Colon (tissue), 2 donors: ENCODE data around the gene CDH20.

Experiments used
- FAIRE-seq: peaks from 2 replicates; lab custom pipeline; 2012; peaks lifted over from hg19 to GRCh38; lab: Jason Lieb, UNC
- donor health status: control.
- donor health status: control.

CDH20 gene

DNA sequence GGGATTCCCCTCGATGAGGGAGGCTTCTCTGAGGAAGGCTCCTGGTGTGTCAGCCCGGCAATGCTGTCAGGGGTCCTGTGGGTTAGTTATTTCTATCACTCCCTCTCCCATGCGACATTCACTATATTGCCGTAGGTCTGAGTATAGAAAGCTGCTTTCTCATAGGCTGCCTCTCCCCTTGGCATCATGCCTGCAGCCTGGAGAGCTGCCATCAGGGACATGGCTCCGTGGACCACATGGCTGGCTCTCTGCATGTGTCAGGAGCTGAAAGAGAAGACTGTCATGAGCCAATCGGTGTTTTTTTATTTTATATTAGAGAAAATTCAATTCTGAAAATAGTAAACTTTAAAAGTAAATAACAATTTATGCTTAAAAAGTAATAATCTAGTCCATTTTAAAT, 198.0 kb downstream of the CDH20 start:
- no peak for FAIRE-seq

DNA sequence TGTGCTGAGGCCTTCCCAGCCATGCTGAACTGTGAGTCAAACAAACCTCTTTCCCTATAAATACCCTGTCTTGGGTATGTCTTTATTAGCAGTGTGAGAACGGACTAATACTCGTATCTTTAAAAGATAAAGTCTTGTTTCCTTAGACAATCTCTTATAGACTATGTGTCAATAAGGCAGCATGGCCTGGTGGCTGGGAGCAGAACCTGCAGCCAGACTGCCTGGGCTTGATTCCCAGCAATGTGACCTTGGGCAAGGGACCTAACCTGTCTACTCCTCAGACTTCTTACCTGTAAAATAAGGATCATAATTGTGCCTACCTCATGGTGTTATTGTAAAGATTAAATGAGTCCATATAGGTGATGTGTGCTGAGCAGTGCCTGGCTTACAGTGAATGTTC, 198.7 kb downstream of the CDH20 start:
- no peak for FAIRE-seq

DNA sequence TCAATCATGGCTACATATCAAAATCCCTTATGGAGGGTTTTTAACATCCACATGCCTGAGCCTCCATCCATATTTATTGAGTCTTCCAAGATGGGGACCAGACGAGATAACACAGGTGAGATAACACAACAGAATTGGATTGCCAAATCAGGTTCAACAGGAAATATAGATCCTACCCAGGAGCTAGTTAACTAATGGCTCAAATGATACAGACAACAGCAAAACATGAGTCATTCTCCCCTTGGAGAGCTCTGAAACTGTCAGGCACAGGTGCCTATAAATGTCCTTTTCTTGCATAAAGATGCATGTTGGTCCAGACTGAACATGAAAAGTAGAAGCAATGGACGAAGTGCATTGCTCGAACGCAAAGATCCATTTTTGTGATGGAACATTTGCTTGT, 202.2 kb downstream of the CDH20 start:
- FAIRE-seq, result no peak

DNA sequence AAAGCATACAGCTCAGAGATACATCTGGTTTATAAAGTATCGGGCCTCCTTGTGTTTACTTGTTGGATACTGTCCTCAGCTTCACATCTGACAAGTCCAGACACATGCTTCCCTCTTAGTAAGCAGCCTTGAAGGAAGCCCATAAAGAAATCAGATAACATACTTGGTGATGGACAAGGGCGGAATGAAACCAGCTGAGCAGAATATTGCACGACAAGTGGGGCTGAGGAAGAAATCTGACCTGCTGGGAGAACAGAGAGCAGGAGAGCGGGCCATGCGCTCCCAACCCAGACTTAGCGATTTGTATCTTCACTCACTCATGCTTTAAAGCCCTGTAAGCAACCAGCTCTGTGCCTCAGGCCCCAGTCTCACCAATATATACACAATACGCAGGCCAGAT, 208.4 kb downstream of the CDH20 start:
- no peak for FAIRE-seq

DNA sequence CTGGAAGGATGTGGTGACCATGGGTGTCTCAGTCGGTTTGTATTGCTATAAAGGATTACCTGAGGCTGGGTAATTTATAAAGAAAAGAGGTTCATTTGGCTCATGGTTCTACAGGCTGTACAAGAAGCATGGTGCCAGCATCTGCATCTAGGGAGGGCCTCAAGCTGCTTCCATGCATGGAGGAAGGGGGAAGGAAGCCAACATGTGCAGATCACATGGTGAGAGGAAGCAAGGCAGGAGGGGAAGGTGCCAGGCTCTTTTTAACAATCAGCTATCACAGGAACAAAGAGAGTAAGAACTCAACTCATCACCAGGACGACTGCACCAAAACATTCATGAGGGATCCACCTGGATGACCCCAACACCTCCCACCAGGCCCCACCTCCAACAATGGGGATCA, 209.4 kb downstream of the CDH20 start:
- FAIRE-seq, result no peak

DNA sequence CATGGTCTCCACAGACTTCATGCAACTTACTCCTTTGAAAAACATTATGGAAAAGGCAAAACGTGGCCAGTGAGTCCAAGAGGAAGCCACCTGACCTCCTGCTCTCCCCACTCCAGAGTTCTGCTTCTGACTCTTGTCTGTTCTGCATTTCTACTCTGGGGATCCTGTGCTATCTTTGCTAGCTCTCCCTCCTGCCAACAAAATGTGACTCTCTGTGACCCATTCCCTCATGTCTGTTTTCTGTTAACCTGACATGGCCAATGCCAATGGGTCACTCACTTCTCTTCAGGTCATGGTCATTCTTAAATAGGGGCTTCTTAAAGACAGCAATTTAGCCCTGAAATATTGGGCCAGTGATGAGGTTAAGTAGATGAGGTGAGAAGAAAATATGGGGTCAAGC, 210.3 kb downstream of the CDH20 start:
- no peak for FAIRE-seq

DNA sequence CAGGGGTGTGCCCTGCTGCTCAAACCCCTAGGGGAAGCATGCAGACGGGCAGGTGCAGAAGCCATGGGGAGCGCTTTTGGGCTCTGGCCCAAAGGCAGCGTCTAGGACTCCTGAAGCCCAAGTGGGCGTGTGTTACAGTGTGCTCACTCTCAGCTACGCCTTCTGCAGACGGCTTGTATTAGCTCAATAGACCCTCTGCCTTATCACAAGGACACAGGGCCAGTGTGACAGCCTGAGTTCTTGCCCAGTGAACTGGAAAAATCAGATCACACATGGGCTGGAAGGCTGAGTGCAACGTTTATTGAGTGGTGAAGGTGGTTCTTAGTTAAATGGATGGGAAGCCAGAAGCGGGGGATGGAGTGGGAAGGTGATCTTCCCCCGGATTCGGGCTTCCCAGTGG, 210.9 kb downstream of the CDH20 start:
- no peak for FAIRE-seq

DNA sequence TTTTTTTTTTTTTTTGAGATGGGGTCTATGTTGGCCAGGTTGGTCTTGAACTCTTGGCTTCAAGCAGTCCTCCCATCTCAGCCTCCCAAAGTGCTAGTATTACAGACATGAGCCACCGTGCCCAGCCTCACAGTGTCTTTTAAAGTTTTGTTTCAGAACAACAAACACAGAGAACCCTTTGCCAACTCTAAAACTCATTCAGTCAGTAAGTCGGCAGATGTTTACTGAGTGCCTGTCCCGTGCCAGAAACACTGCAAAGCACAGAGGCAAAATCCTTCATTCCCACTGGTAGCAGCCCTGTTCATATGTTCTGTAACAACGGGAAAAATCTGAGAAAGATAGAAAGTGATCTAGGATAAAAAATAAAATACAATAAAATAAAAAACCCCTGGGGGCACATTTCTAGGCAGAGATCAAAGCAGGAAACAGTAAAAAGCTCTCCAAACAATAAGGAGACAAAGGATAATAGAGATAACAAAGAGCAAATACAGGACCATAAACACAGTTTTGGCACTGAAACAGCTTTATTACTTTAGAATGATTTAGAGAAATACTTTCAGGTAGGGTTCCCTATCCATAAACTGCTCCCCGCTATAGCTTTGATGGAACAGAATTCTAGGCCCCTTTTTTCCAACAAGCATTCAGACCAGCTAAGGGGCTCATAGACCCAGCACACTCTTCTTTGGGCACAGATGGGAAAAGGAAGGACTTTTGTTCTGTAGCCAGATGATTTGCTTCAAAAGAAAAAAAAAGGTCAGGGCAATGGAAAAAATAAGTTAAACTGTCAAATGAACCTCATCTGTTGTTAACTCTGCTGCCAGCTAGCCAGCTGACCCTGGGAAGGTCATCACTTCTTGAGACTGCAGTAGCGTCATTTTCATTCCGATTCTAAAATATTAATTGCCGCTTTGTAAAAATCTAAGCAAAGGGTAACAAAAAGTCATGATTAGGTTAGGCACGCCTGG, 212.3 kb downstream of the CDH20 start:
- FAIRE-seq, result no peak

DNA sequence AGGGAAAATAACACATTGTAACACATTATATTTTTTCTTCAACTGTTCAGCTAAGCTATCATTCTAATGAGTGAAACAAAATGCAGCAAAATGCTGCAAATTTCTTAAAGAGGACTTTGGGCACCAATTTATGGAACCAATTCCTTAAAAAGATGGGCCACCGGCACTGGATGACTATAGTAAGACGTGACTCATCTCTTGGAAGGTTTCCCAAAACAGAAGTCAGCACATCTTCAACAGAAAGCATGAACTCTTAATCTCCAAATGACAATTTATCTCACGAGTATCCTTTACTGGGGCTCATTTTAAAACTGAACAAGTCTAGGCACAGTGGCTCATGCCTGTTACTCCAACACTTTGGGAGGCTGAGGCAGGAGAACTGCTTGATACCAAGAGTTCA, 213.4 kb downstream of the CDH20 start:
- no peak for FAIRE-seq

DNA sequence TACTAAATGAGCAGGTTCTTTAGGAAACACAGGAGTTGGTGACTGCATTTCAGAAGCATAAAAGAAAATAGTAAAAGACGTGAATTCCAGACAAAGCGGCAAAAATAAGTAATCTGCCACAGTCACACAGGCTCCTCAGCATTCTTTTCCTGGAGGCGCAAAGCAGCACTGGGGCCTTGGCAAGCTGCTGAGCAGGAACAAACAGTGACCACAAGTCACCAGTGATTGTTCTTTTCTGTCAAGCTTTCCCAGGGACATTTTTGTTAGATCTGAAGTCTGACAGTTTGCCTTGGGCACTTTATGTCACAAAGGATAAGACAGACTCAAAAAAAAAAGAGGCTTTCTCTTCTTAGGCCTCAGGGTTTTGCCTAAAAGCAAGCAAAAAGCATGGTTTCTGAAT, 216.2 kb downstream of the CDH20 start:
- no peak for FAIRE-seq

DNA sequence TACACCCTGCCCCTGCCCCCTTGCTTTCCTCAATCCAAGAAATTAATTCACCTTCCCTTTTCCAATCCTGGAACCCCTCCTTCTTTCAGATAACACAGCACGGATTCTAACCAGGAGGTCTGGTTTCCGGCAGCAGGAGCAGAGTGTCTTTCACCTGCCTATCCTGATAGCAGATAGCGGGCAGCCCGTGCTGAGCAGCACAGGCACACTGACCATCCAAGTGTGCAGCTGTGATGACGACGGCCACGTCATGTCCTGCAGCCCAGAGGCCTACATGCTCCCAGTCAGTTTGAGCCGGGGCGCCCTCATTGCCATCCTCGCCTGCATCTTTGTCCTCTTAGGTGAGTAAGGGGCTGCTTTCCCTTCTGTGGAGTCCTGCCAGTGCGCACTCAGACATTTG, 216.7 kb downstream of the CDH20 start:
- no peak for FAIRE-seq

DNA sequence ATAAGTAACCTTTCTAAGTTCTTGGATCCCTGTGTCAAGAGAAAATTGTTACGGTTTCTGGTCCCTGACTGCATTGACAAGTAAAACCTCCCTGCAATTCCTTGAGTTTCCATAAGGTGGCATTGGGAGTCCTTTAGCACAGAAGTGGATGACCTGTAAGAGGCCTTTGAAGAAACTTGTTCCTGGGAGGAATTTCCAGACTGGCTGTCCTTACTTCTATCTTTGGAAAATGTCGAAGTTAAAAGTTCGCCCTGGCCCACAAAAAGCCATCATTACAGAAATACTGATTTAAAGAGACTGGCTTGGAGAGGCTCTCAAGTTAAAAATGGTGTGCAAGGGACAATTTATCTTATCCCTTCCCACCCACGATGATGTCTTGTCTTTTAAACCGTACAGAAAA, 218.4 kb downstream of the CDH20 start:
- FAIRE-seq, result no peak

DNA sequence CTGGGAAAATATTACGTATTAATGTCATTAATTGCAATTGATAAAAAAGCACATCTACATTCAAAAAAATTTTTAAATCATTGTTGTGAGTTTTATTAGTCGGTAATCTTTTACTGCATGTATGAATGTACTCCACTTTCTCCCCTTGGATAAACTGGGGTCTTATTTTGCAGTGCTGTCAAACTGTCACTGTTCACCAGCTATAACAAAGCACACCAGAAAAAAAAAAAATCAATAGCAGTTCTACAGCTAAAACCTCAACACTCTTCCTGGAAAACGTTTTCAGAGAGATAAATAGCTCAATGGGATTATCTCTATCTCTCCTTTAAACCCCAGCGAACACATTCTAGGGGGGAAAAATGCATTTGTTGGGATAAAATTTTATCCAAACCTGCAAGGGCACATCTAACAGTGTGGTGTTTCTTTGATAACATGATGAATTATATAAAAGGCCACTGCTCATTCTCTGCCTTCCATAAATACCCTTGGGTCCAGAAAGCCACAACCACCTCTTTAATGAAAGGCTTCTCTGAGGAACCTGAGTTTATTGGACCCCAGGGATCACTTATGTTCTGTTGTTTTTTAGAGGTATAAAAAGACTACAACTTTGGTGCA, 219.9 kb downstream of the CDH20 start:
- no peak for FAIRE-seq

DNA sequence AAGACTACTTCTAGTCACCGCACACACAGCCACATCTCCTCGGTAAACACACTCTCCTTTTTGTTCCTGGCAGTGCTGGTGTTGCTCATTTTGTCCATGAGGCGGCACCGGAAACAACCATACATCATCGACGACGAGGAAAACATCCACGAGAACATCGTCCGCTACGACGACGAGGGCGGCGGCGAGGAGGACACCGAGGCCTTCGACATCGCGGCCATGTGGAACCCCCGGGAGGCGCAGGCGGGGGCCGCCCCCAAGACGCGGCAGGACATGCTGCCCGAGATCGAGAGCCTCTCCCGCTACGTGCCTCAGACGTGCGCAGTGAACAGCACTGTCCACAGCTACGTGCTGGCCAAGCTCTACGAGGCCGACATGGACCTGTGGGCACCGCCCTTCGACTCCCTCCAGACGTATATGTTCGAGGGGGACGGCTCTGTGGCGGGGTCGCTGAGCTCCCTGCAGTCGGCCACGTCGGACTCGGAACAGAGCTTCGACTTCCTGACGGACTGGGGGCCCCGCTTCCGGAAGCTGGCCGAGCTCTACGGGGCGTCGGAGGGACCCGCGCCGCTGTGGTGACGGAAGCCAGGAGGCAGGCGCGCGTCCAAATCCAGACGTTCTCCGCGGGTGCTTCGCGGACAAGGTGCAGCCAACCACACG, 221.0 kb downstream of the CDH20 start:
- no peak for FAIRE-seq

DNA sequence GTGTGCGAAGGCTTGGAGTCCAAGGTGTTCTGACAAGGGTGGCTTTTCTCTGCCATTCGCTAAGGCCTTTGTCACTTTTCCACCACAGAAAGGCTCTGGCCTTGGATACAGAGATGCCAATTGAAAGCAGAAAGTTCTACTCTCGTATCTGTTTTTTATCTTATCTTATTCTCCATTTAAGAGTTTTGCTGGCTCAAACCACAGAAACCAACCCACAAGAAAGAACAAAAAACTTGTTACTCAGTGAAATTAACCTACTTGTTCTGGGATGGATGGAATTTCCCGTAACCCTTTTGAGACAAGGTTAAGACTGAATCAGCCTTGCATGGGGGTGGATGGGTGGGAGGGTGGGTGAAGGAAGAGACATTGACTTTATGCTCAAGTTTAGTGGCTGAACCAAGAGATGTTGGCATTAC, 221.7 kb downstream of the CDH20 start:
- no peak for FAIRE-seq

DNA sequence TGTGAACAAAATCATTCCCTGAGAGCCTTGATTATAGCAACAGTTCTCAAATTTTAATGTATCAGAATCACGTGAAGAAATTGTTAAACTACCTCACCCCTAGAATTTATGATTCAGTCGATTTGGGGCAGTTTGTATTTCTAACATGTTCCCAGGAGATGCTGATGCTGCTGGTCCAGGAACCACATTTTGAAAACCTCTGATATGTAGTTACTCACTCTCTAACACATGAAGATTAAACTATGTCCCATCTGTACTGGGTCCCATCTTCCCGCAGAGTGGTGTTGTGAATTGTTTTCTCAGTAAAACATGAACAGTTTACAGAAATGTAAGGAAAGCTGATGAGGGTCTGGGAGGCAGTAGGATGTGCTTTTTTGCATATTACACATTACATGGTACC, 223.1 kb downstream of the CDH20 start:
- FAIRE-seq, result no peak

DNA sequence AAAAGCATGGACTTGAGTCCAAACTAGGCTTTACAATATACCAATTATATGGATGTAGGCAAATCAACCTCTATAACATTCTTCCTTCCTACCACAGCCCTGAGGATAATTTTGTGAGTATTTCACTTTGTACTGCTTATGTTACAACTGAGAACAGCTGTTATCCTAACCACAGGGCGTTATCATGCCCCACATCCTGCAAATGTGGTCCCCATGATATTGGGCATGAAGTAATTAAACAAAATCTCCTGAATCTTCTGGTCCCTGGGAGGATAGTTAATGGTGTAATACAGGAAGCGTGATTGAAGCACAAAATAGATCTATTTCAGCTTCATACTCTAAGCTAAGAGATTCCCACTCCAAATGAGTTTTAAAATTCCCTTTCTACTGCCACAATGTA, 223.6 kb downstream of the CDH20 start:
- no peak for FAIRE-seq

DNA sequence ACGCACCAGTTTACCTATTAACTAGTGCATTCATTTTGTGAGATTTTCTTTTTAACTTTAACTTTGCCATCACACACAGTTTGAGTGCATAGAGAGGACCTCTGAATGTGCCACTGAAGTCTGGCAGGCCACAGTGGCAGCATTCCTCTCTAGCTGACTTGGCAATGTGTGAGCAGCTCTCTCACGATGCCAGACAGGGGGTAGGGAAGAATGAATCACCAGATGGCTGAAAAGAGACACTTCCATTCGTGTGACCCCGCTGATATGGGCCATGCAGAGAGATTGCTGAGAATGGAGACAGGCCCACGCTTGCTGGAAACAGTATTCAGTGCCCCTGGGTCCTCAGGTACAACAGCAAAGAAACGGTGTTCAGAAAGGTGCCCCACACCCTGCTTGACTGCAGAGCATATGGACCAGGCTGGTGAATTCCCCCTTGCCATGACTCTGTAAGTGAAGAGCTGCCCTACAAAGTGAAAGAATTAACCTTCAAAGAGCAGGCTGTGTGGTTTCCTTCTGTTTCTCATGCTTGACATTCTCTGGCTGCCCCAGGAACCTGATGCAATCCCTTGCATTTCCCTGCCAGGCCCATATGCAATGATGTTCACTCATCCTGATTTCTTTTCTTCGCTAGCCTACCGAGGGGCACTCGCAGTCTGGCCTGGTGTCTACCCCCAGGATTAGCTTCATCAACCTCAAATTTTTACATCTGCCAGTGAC, 236.1 kb downstream of the CDH20 start:
- no peak for FAIRE-seq

DNA sequence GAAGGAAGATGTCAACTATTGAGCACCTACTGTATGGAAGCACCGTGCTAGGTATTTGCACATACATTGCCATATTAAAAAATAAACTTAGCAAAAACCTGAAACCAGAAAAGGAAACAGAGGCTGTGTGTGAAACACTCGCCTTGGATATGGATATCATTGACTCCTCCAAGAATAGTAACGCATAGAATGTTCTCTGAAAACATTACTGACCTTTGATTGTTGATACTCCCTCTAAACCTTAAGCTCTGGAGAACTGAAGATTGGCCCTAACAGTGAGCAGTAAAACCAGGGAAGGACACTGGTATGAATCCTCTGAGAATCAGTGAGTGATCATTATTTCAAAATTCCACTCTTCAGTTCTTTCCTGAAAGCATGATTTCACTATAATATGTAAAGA, 236.8 kb downstream of the CDH20 start:
- FAIRE-seq, result no peak

DNA sequence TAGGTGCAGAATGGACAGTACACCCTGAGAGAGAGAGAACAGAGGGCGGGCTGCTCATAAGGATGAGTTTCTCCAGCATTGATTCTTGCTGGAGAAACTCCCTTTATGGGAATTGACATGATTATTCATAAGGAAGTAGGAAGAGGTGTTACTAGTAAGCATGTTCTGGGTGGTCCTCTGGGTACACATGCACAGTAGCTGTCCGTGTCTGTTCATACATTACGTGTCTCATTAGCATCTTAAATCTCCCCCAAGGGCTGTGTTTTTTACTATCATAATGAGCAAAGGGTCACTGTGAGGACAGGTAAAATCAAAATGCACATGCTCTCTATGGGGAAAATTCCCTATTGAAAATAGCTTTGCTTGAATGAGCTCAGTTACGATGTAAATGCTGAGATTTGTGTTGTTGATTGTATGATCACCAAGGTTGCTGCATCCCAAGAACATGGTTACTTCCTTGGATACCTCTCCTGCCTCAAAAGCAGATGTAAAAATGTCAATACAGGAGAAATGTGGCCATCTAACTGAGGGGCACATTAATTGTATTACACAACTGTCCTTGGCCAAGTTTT, 238.9 kb downstream of the CDH20 start:
- FAIRE-seq, result no peak

DNA sequence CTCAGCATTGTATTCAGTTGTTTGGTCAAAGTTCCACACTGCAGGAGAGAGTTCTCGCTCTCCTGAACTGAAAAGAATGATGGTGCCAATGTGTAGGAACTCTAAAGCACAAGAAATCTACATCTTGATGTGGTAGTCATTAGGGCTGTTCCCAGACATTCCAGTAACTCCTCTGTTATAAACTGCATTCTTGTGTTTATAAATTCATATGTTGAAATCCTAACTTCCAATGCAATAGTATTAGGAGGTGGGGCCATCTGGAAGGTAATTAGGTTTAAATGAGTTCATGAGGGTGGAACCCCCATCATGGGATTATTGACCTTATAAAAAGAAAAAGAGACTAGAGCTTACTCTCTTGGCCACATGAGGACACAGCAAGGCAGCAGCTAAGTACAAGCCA, 239.6 kb downstream of the CDH20 start:
- FAIRE-seq, result no peak

DNA sequence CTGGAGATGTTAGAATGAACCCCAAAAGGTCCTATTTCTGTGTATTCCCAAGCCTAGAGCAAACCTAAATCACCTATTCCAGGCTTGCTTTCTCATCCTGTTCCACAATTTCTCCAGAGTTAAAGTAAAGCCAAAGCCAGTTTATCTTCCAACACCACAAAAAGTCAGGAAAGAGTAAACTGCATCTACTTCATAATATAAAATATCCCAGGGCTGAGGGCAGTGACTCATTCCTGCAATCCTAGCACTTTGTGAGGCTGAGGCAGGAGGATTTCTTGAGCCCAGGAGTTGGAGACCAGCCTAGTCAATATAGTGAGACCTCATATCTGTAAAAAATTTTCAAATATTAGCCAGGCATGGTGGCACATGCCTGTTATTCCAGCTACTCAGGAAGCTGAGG, 241.4 kb downstream of the CDH20 start:
- FAIRE-seq, result no peak
